PC-9 (cell line): ENCODE results near the gene DAAM2. TPM values are rescaled to one million over a fixed set of nuclear protein-coding genes. Genes with fewer than 3 reads are reported as not detected.

Source experiments
- BruUV-seq: library from RNA; stranded (reverse); fragments of 400-500 nt; replicated peaks from 2 replicates; lab custom pipeline; 2021; lab: Mats Ljungman, UMichigan
- CTCF ChIA-PET: fragments of 300-600 bp; sonication (Branson Sonifier 250); formaldehyde crosslinking; loops from one replicate; lab custom pipeline; 2022; ENCODE audit warnings: antibody characterized with exemption; lab: Charles Lee
- POLR2A ChIA-PET: fragments of 300-600 bp; sonication (Branson Sonifier 250); formaldehyde crosslinking; loops from one replicate; lab custom pipeline; 2022; ENCODE audit warnings: antibody characterized with exemption; ENCODE audit not compliant: unreplicated experiment; lab: Charles Lee
- DNase-seq, 2 experiments: peaks; one replicate each; pipeline versions ENCODE4 v3.0.0 to v3.0.0-alpha.2; 2015 to 2022; ENCODE audit warnings: mixed read lengths in 1 of 2
- H2AFZ ChIP-seq: fragments of 200-600 bp; sonication (generic); 2 replicates; pipeline ENCODE4 v1.8.1; 2017; ENCODE audit warnings: antibody characterized with exemption
- H3F3A ChIP-seq: fragments of 200-600 bp; sonication (generic); 2 replicates; pipeline ENCODE4 v1.8.1; 2017; ENCODE audit warnings: antibody characterized with exemption, mild to moderate bottlenecking, low read depth; ENCODE audit not compliant: insufficient read depth
- H3K27ac ChIP-seq: fragments of 200-600 bp; sonication (generic); 2 replicates; pipeline ENCODE4 v1.6.1; 2016; ENCODE audit warnings: mixed run types
- H3K27me3 ChIP-seq: fragments of 200-600 bp; sonication (generic); 2 replicates; pipeline ENCODE4 v1.6.1; 2016; ENCODE audit warnings: low read depth, mixed run types; ENCODE audit not compliant: insufficient read depth
- H3K36me3 ChIP-seq: fragments of 200-600 bp; sonication (generic); 2 replicates; pipeline ENCODE4 v1.6.1; 2016; ENCODE audit warnings: low read depth, mixed run types
- H3K4me1 ChIP-seq: fragments of 200-600 bp; sonication (generic); replicated peaks from 2 replicates; pipeline ENCODE4 v1.6.1; 2016; ENCODE audit warnings: mixed run types; ENCODE audit not compliant: insufficient read depth
- H3K4me2 ChIP-seq: fragments of 200-600 bp; sonication (generic); 2 replicates; pipeline ENCODE4 v1.6.1; 2017; ENCODE audit warnings: mixed run types
- H3K4me3 ChIP-seq: fragments of 200-600 bp; sonication (generic); 2 replicates; pipeline ENCODE4 v1.6.1; 2016; ENCODE audit warnings: mixed run types
- H3K79me2 ChIP-seq: fragments of 200-600 bp; sonication (generic); 2 replicates; pipeline ENCODE4 v1.6.1; 2017; ENCODE audit warnings: low read depth, mixed run types
- H3K9me2 ChIP-seq: fragments of 200-600 bp; sonication (generic); 2 replicates; pipeline ENCODE4 v1.8.1; 2017; ENCODE audit warnings: mild to moderate bottlenecking; ENCODE audit not compliant: insufficient read depth
- H3K9me3 ChIP-seq: fragments of 200-600 bp; sonication (generic); 2 replicates; pipeline ENCODE4 v1.8.1; 2016; ENCODE audit warnings: low read depth; ENCODE audit not compliant: insufficient read depth
- H4K20me1 ChIP-seq: fragments of 200-600 bp; sonication (generic); 2 replicates; pipeline ENCODE4 v1.8.1; 2017; ENCODE audit not compliant: insufficient read depth
- EZH2 ChIP-seq: fragments of 200-600 bp; sonication (generic); IDR thresholded peaks from 2 replicates; pipeline ENCODE4 v1.8.0; 2017; ENCODE audit warnings: antibody characterized with exemption, low read depth
- intact Hi-C: fragments of 100-400 bp; cut with micrococcal nuclease; formaldehyde crosslinking; loops from one replicate; pipeline ENCODE4 v1.10.0; 2022; ENCODE audit not compliant: unreplicated experiment
- total RNA-seq: library from RNA; stranded (reverse); gene quantifications from 2 replicates; pipeline ENCODE4 v1.2.3, GENCODE V29; 2021
- TF ChIP-seq, protein P1 (sequence below): fragments of 200-600 bp; sonication (generic); conservative IDR thresholded peaks from 2 replicates; pipeline ENCODE4 v1.6.1; 2017; ENCODE audit warnings: mixed run types, antibody characterized with exemption, mild to moderate bottlenecking, moderate library complexity

DAAM2 gene
- total RNA-seq, 1 experiment from 2014 or later: not detected

DNA sequence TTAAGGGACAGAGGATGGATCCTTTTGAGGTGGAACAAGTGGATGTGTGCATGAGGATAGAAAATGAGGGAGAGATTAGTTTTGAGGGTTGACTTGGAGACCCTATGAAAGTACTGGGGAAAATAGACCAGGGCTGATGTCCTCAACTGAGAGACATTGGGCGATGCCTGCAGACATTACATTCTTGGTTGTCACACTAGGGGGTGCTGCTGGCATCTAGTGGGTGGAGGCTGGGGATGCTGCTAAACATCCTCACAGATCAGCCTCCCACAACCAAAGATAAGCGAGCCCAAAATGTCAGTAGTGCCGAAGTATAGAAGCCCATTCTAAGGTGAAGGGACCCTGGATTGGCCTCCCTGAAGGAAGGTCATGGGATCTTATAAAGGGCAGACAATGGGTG lies 78.8 kb downstream of the DAAM2 start:
- no peak for DNase-seq
- no peak for TF ChIP-seq EZH2
- TF ChIP-seq, protein P1, sequence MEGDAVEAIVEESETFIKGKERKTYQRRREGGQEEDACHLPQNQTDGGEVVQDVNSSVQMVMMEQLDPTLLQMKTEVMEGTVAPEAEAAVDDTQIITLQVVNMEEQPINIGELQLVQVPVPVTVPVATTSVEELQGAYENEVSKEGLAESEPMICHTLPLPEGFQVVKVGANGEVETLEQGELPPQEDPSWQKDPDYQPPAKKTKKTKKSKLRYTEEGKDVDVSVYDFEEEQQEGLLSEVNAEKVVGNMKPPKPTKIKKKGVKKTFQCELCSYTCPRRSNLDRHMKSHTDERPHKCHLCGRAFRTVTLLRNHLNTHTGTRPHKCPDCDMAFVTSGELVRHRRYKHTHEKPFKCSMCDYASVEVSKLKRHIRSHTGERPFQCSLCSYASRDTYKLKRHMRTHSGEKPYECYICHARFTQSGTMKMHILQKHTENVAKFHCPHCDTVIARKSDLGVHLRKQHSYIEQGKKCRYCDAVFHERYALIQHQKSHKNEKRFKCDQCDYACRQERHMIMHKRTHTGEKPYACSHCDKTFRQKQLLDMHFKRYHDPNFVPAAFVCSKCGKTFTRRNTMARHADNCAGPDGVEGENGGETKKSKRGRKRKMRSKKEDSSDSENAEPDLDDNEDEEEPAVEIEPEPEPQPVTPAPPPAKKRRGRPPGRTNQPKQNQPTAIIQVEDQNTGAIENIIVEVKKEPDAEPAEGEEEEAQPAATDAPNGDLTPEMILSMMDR: no peak
- intact Hi-C loops: no loop called here
- H3K36me3 ChIP-seq: no peaks in the 10 kb centered on the region
- H2AFZ ChIP-seq: no peak overlapping the region
- no peaks in the 10 kb centered on the region for H4K20me1 ChIP-seq
- H3F3A ChIP-seq: no peaks in the 10 kb centered on the region
- no TSS peak for BruUV-seq
- no peaks in the 10 kb centered on the region for H3K79me2 ChIP-seq
- ChIA-PET CTCF (no interaction called here), POLR2A (no interaction called here)
- no peaks in the 10 kb centered on the region for H3K9me2 ChIP-seq
- H3K4me2 ChIP-seq: no peak overlapping the region
- no peak overlapping the region for H3K27ac ChIP-seq
- H3K4me3 ChIP-seq: no peak overlapping the region
- H3K4me1 ChIP-seq: no peaks in the 10 kb centered on the region
- H3K27me3 ChIP-seq: no peaks in the 10 kb centered on the region
- H3K9me3 ChIP-seq: no peaks in the 10 kb centered on the region; the same call in 1 of the 2 replicates

DNA sequence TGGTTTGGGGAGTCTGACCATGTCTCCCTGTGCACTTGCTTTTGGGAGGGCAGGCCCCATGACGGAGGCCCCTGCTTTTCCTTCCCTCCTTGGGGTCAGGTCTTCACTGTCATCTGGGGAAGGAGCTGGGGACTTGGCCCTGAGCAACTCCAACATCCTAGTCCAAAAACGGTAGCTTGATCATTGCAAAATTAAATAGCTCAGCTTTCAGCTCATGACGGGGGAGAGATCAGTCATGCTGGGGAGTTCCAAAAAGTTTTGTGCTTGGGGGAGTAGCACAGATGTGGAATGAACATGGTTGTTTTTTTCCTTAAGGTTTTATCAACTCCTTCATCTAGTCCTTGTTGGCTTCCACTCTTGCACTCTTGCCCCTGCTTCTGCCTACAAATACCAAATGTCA lies 81.3 kb downstream of the DAAM2 start:
- H3K4me2 ChIP-seq: no peak overlapping the region
- ChIA-PET CTCF (no interaction called here), POLR2A (no interaction called here)
- peaks cover 6% of the 10 kb centered on the region; the same call in 1 of the 2 replicates for H3K27me3 ChIP-seq
- no peak overlapping the region for H3K27ac ChIP-seq
- H3K4me1 ChIP-seq: no peaks in the 10 kb centered on the region
- BruUV-seq: no TSS peak
- no peaks in the 10 kb centered on the region for H3K79me2 ChIP-seq
- intact Hi-C loops: no loop called here
- TF ChIP-seq, protein P1: no peak
- no peak for TF ChIP-seq EZH2
- no peaks in the 10 kb centered on the region for H3K9me3 ChIP-seq
- H4K20me1 ChIP-seq: no peaks in the 10 kb centered on the region
- no peak overlapping the region for H3K4me3 ChIP-seq
- no peaks in the 10 kb centered on the region for H3K9me2 ChIP-seq
- no peak for DNase-seq
- H2AFZ ChIP-seq: no peak overlapping the region
- no peaks in the 10 kb centered on the region for H3F3A ChIP-seq
- H3K36me3 ChIP-seq: no peaks in the 10 kb centered on the region

DNA sequence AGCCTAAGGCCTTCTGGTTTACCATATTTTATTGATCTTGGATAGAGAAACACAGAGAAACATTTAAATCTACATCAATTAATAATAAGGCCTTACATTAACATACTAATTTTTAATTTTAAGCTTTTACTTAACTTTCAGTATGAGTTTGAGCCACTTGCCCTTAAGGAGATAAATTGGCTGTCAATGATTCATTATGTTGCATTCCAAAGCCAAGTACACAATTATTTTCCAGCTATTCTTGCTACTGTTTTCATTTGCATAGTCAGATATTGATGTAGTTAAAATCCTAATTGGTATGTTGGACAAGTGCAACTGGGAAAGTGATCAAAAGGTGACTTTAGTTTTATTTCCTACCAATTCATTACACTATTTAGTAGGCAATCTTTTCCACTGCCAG lies 83.9 kb downstream of the DAAM2 start:
- Histone ChIP-seq H3K27ac (no peak overlapping the region), H3K27me3 (peaks cover 7% of the 10 kb centered on the region; the same call in 1 of the 2 replicates), H3K4me3 (no peak overlapping the region), H3F3A (no peaks in the 10 kb centered on the region), H3K9me2 (no peaks in the 10 kb centered on the region), H2AFZ (no peak overlapping the region), H3K36me3 (no peaks in the 10 kb centered on the region), H3K9me3 (no peaks in the 10 kb centered on the region), H3K79me2 (no peaks in the 10 kb centered on the region), H3K4me2 (no peak overlapping the region), H3K4me1 (no peaks in the 10 kb centered on the region), H4K20me1 (no peaks in the 10 kb centered on the region)
- POLR2A ChIA-PET: no interaction called here
- intact Hi-C loops: no loop called here
- TF ChIP-seq, protein P1: no peak
- TF ChIP-seq EZH2: no peak
- no TSS peak for BruUV-seq
- CTCF ChIA-PET: no interaction called here
- DNase-seq: no peak
